IPS-18c (cell line): ENCODE measurements around the gene PTPN3.
"Not testable (repeated sequence)": the region's sequence is repeated elsewhere in the genome, so short reads cannot be mapped to it uniquely, and the experiment has no call there.

Experiments used
- H3K4me3 ChIP-seq: 2 replicates; pipeline ENCODE4 v1.7.0; 2013; ENCODE audit warnings: low read depth, mild to moderate bottlenecking, low read length, moderate library complexity; ENCODE audit not compliant: insufficient read depth
- H3K9me3 ChIP-seq: one replicate; pipeline ENCODE4 v1.6.1; 2013; ENCODE audit warnings: mild to moderate bottlenecking, low read length, moderate library complexity; ENCODE audit not compliant: control insufficient read depth, insufficient read depth

PTPN3 gene, protein sequence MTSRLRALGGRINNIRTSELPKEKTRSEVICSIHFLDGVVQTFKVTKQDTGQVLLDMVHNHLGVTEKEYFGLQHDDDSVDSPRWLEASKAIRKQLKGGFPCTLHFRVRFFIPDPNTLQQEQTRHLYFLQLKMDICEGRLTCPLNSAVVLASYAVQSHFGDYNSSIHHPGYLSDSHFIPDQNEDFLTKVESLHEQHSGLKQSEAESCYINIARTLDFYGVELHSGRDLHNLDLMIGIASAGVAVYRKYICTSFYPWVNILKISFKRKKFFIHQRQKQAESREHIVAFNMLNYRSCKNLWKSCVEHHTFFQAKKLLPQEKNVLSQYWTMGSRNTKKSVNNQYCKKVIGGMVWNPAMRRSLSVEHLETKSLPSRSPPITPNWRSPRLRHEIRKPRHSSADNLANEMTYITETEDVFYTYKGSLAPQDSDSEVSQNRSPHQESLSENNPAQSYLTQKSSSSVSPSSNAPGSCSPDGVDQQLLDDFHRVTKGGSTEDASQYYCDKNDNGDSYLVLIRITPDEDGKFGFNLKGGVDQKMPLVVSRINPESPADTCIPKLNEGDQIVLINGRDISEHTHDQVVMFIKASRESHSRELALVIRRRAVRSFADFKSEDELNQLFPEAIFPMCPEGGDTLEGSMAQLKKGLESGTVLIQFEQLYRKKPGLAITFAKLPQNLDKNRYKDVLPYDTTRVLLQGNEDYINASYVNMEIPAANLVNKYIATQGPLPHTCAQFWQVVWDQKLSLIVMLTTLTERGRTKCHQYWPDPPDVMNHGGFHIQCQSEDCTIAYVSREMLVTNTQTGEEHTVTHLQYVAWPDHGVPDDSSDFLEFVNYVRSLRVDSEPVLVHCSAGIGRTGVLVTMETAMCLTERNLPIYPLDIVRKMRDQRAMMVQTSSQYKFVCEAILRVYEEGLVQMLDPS

DNA sequence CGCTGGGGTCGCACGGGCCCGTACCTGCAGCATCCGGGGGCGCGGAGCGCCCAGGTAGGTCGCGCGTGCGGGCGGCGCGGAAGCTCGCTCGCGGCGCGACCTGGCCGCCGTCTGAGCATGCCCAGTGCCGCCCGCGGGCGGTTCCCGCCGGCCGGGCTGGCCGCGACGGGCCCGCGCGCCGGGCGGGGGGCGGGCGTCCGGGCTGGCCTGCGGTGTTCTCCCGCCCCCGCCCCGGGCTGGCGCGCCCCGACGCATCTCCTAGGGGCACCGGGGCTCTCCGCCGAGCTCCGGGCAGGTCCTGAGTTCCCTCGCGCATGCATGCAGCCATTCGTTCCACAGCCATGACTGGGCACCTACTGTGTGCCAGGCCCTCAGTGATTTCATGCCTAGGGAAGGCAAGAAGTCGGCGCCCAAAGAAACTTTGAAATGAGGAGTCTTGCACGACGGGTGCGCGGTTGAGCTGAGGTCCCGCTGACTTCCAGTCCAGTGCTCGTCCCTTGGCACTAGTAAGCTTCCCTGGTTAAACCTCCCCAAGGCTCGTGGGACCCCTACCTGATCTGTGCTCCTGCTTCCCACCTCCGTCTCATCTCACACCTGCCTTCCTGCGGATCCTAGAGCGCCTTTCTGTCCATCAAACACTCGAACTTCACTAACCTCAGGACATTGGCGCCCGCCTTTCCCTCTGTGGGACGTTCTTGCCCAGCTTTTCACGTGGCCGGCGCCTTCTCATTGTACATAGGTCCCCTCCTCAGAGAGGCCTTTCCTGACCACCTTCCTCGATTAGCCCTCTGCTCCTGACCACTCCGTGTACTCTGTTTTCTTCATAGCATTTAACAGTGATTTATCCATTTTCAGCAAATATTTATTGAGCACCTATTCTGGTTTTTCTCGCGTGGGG is at the start of gene PTPN3:
PTPN3 (minus strand) TSS at position 113 of the 898 bp plus-strand sequence. CDS start 34,873 bp downstream, outside the sequence.
- H3K4me3 ChIP-seq: peak within 1 kb of the TSS; percentile 53
- no peaks in the 10 kb centered on the region for H3K9me3 ChIP-seq

DNA sequence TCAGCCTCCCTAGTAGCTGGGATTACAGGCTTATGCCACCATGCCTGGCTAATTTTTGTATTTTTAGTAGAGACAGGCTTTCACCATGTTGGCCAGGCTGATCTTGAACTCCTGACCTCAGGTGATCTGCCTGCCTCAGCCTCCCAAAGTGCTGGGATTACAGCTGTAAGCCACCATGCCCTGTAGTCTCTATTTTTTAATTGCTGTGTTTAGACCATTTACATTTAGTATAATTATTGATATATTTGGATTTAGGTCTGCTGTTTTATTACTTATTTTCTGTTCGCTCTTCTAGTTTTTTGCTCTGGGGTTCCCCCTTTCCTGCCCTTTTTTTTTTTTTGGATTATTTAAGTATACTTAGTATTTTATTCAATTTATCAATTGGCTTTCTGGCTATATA is 46.8 kb upstream of the PTPN3 start:
- H3K4me3 ChIP-seq, H3K9me3 ChIP-seq: not testable (repeated sequence)

DNA sequence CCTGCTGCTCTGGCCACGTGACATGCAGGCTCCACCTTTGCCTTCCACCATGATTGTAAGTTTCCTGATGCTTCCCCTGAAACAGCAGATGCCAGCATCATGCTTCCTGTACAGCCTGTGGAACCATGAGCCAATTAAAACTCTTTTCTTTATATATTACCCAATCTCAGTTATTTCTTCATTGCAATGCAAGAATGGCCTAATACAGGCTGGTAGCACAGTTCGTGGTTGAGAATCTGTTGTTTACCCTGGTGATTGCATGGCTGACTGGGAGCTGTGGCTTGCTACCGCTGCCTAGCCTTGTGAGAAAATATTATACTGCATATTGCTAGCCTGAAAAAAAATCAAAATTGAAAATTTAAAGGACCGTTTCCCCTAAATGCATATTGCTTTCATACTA is 44.8 kb upstream of the PTPN3 start:
- no peaks in the 10 kb centered on the region for H3K9me3 ChIP-seq
- H3K4me3 ChIP-seq: no peak overlapping the region

DNA sequence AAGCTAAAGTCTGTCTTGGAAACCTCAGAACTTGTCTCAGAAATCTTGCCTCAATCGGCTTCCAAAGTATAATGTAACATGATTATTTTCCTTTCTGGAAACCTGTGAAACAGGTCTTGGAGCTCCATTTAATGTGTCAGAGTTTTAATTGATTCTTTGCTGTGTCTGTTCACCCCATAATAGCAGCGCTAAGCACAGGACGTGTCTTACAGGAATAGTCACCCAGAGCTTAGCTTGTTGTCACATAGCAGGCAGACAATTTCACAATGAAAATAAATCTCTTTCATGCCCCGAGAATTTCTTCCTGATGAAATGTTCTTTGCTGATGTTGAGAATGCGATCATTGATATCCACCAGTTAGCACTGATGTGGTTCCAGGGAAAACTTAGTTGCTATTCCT is 40.2 kb upstream of the PTPN3 start:
- Histone ChIP-seq H3K9me3 (no peaks in the 10 kb centered on the region), H3K4me3 (no peak overlapping the region)

DNA sequence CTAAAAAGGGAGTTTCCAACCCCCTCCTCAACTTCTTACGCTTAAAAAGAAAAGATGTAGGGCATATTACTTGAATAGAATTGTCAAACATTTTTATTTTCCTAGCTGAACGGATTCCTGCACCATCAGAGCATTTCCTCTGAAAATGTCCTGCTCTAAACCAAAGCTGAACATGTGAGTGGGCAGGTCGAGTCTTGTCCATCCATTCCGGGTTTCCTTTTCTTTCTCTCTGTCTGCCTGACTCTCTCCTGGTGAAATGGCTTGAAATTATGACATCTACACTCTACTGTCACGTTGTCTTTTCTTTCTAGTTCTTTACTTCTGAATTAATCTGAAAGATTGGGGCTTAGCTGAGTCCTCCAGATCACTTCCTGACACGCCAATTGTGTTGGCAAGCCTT is 39.2 kb upstream of the PTPN3 start:
- H3K9me3 ChIP-seq: no peaks in the 10 kb centered on the region
- H3K4me3 ChIP-seq: no peak overlapping the region

DNA sequence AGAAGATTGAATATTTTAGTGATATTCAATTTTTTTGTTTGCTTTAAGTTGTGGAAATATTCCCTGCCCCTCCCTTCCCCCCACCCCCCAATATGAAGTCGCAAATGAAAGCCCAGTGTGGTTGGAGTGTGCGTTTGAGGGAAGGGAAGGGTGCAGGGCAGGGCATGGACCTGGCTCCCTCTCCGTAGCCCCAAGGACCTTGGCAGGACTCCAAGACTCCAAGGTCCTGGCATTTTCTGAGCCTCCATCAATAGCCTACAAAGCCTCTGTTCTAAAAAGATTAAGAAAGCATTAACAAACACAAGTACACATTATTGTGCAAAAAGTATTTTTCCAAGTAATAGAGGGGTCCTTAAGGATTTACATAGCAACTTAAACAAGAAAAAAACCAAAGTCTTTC is 38.8 kb upstream of the PTPN3 start:
- Histone ChIP-seq H3K4me3 (no peak overlapping the region), H3K9me3 (no peaks in the 10 kb centered on the region)

DNA sequence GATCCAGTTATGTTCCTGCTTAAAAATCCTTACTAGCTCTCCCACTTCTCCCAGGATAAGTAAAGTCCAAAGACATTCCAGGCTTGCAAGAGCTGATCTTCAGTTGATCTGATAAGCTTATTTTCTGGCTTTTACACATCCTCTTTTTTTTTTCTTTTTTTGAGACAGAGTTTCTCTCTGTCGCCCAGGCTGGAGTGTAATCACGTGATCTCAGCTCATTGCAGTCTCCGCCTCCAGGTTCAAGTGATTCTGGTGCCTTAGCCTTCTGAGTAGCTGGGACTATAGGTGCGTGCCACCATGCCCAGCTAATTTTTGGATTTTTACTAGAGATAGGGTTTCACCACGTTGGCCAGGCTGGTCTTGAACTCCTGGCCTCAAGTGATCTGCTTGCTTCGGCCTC is 37.3 kb upstream of the PTPN3 start:
- H3K4me3 ChIP-seq: no peak overlapping the region
- H3K9me3 ChIP-seq: no peaks in the 10 kb centered on the region

DNA sequence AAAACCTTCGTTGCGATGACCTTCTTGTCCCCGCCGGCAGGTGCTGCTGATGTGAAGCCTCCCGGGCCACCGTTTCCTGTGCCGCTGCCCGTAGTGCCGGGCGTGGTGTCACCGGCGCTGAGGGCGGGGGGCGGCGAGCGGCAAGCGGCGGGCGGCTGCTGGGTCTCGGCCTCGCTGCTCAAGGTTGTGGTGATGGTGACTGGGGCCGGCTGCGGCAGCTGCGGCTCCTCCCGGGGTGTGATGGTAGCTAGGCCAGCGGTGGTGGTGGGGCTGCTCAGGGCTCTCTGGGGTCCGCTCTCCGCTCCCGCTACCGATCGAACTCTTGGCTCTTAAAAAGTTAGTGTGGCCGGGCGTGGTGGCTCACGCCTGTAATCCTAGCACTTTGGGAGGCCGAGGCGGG is 36.0 kb upstream of the PTPN3 start:
- H3K4me3 ChIP-seq: no peak overlapping the region
- H3K9me3 ChIP-seq: no peaks in the 10 kb centered on the region

DNA sequence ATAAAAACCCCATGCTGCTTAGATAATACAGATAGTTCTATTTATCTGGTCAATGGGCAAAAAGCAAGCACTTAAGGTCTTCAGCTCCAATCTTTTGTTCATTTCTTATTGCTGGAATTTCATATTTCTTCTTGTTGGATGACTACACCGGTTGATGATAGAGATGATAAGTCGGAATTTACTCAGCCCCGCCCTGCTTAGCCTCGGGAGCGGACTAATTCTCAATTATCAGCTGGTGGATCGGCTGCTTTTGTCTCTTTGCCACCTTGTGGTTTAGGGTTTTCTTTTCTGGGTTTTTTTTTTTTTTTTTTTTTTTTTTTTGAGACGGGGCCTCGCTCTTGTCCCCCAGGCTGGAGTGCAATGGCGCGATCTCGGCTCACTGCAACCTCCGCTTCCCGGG is 34.5 kb upstream of the PTPN3 start:
- H3K9me3 ChIP-seq, H3K4me3 ChIP-seq: not testable (repeated sequence)

DNA sequence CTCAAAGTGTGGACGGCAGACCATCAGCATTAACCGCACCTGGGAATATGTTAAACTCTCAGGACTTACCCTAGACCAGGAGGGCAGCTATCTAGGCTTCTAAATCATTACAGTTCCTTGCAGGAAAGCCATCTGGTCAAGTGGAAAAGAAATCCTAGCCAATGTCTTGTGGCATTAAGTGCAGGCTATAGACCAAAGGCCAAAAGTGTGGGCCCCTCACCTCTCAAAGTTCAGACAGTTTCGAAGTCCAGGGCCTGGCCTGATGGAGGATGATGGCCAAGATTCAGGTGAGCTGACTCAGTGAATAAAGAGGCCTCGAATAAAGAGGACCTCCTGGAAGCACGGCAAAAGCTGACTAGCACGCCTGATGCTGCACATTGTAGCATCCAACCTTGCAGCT is 24.0 kb upstream of the PTPN3 start:
- H3K4me3 ChIP-seq: no peak overlapping the region
- no peaks in the 10 kb centered on the region for H3K9me3 ChIP-seq

DNA sequence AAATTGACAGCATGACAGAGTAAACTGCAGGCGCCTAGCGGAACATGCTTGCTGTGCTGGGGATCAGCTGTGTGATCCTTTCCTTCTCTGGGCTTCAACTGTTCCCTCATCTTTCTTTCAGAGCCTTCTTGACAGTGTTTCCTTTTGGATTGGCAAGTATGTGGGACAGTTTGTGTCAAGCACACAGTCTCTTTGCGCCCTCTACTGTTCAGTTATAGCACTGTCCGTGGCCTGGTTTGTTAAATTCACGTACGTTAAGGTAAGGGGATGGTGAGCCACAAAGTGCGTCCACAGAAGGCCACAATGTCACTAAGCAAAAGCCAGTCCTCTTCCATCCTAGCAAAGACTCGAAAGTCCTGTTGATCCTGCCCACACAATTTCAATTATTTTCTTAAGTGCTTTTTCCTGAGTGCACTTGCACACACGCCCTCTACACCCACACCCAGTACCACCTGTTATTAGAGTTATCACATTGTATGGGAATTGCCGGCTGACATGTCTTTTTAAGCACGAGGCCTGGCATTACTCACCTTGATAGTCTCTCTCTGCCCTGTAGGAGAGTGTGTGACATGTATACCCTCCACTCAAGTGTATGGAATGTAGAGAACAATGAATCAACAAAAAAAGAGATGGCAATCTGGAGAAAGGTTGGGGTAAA is 22.5 kb upstream of the PTPN3 start:
- no peaks in the 10 kb centered on the region for H3K9me3 ChIP-seq
- H3K4me3 ChIP-seq: no peak overlapping the region

DNA sequence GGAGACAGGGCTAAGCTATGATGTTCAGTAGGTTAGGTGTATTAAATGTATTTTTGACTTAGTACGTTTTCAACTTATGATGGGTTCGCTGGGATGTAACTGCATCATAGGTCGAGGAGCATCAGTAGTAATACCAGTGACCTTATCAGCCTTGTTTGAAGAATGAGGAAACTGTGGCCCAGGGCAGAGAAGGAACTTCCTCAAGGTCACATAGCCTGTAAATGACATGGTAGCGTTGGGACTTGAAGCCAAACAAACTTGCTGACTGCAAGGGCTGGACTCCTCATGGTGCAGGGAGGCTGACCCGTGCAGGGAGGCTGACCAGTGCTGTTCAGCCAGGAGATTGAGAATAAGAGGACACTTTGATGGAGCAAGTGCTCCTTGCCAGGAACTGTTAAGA is 21.3 kb upstream of the PTPN3 start:
- no peak overlapping the region for H3K4me3 ChIP-seq

DNA sequence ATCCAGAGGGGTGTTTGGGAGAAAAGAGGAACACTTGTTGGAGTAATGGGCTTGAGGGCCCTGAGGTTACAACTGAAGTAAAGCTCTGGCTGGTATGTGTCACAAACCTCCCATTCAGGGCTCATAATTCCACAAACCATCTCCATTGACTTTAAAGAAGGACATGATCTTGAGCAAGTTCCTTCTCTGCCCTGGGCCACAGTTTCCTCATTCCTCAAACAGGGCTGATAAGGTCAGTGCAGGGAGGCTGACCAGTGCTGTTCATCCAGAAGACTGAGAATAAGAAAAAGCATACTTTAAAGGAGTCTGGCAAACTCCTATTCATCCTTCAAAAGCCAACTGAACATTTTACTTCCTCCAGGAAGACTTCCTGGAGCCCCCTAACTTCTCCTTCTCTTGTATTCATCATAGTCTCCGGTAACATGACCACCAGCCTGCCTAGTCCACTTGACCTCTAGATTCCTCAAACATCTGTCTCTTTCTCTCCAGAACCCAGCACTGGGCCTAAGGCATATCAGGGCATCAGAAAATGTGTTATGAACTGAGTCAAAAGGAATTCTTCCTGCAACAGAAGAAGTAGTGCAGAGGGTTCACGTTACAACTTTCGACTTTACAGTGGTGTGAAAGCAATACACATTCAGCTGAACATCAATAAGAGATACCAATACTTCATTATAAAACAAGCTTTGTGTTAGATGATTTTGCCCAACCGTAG is 20.7 kb upstream of the PTPN3 start:
- no peaks in the 10 kb centered on the region for H3K9me3 ChIP-seq

More for the DNA sequence above, 21.3 kb upstream of the PTPN3 start:
- H3K9me3 ChIP-seq: no peaks in the 10 kb centered on the region

DNA sequence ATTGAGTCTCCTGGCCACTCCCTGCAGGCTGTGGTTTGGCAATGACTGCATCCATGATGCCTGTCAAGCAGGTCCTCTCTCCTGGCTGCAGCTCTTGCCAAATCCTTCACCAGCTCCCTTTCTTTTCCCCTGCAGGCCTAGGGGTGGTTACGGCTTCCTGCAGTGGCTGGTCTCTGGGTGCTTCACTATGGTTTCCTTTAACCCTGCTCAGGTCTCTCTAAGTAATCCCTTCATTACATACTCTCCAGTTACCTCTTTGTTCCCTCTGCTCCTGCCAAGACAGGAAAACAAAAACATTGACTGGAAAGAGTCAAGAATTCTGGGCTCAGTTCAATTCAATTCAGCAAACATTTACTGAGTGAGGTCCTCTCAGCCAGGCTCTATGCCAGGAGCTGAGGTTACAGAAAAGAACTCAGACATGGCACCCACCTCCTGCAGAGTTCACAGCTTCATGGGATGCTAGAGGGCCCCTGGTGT is 19.8 kb upstream of the PTPN3 start:
- no peak overlapping the region for H3K4me3 ChIP-seq

More for the DNA sequence above, 20.7 kb upstream of the PTPN3 start:
- no peak overlapping the region for H3K4me3 ChIP-seq

DNA sequence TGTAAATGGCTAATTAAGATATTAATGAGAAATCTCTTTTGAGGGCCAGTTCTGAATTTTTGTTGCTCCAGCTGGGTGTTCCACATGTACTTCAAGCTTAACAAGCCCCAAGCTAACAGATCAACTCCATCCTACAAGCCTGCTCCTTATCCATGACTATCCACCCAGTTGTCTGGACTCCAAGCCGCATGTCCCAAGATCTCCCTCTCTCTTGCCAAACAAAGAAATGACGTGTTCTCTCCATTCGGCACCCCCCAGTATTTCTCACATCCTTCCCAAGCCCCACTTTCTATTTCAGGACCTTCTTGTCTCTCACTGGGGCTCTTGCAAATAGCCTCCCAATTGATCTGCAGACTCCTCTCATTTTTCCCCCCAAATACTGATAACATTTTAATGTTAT is 15.8 kb upstream of the PTPN3 start:
- H3K9me3 ChIP-seq: no peaks in the 10 kb centered on the region
- H3K4me3 ChIP-seq: no peak overlapping the region

More for the DNA sequence above, 19.8 kb upstream of the PTPN3 start:
- no peaks in the 10 kb centered on the region for H3K9me3 ChIP-seq

DNA sequence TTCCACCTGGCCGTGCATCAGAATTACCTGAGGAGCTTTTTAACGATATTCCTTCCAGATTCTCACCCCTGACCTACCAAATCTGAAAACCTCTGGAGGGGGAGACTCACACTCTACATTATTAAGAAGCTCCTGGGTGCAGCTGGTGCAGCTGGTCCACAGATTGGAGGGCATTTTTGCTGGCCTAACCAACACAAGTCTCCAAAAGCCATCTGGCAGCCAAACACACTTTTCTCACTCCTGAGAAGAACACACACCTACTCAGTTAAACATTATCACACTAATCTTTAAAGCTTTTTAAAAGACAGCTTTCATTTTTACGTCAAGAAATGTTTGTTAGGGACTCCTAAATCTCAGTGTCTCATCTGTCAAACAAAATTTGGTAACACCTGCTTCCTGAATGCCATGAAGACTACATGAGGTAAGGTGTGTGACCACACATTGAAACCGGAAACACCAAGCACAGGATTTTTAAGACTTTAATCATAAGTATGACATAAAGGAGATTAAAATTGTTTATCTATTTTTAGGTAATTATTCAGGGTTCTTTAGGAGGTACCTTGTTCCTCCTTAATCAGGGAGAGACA is 14.2 kb upstream of the PTPN3 start:
- H3K4me3 ChIP-seq: no peak overlapping the region

More for the DNA sequence above, 14.2 kb upstream of the PTPN3 start:
- H3K9me3 ChIP-seq: no peaks in the 10 kb centered on the region
